ENCODE data around the gene PC.

DNA sequence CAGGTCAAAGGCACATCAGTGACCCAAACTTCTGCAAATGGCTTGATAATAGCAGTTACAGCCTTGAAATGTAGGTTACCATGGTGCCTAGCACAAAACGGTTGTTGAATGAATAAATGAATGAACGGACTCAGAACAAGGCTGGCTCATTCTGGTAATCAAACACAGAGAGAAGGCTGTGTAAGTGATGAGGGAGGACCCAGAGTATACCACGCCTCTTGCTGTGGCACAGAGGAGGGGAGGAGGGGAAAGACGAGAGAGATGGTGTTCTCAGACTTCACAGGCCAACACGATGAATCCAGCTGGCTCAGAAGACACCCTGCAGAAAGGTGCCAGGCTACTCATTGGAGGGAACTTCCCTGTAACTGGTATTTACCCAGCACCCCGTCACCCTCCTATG lies 38.3 kb downstream of the PC start:
- TF ChIP-seq RAD21 (IDR thresholded peaks at IDR 0.05; ENCODE audit: low read length) (no peak), NFIC (IDR thresholded peaks at IDR 0.05; ENCODE audit: borderline replicate concordance) (no peak), RXRA (IDR thresholded peaks at IDR 0.05; ENCODE audit: borderline replicate concordance, low read depth) (no peak), GABPA (IDR thresholded peaks at IDR 0.05; ENCODE audit: low read depth) (no peak), GATA2 (CRISPR knock-in tag; IDR thresholded peaks at IDR 0.05) (no peak)
- TF ChIP-seq, protein P1, sequence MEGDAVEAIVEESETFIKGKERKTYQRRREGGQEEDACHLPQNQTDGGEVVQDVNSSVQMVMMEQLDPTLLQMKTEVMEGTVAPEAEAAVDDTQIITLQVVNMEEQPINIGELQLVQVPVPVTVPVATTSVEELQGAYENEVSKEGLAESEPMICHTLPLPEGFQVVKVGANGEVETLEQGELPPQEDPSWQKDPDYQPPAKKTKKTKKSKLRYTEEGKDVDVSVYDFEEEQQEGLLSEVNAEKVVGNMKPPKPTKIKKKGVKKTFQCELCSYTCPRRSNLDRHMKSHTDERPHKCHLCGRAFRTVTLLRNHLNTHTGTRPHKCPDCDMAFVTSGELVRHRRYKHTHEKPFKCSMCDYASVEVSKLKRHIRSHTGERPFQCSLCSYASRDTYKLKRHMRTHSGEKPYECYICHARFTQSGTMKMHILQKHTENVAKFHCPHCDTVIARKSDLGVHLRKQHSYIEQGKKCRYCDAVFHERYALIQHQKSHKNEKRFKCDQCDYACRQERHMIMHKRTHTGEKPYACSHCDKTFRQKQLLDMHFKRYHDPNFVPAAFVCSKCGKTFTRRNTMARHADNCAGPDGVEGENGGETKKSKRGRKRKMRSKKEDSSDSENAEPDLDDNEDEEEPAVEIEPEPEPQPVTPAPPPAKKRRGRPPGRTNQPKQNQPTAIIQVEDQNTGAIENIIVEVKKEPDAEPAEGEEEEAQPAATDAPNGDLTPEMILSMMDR (IDR thresholded peaks at IDR 0.05), result no peak
- TF ChIP-seq, protein P2, sequence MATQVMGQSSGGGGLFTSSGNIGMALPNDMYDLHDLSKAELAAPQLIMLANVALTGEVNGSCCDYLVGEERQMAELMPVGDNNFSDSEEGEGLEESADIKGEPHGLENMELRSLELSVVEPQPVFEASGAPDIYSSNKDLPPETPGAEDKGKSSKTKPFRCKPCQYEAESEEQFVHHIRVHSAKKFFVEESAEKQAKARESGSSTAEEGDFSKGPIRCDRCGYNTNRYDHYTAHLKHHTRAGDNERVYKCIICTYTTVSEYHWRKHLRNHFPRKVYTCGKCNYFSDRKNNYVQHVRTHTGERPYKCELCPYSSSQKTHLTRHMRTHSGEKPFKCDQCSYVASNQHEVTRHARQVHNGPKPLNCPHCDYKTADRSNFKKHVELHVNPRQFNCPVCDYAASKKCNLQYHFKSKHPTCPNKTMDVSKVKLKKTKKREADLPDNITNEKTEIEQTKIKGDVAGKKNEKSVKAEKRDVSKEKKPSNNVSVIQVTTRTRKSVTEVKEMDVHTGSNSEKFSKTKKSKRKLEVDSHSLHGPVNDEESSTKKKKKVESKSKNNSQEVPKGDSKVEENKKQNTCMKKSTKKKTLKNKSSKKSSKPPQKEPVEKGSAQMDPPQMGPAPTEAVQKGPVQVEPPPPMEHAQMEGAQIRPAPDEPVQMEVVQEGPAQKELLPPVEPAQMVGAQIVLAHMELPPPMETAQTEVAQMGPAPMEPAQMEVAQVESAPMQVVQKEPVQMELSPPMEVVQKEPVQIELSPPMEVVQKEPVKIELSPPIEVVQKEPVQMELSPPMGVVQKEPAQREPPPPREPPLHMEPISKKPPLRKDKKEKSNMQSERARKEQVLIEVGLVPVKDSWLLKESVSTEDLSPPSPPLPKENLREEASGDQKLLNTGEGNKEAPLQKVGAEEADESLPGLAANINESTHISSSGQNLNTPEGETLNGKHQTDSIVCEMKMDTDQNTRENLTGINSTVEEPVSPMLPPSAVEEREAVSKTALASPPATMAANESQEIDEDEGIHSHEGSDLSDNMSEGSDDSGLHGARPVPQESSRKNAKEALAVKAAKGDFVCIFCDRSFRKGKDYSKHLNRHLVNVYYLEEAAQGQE (IDR thresholded peaks at IDR 0.05; ENCODE audit: low read depth, low read length), result no peak

Measured in SK-N-SH (cell line).